ENCODE data around the gene PROM2.

The PROM2 gene

GRCh38 chr2:95329891-95330793, 55.9 kb downstream of the PROM2 start:
- no peaks in the 10 kb centered on the region for H3K27me3 ChIP-seq (ENCODE audit: control insufficient read depth in 1 of 2, insufficient read depth in 2 of 2, low read length in 2 of 2)
- no peaks in the 10 kb centered on the region for H3K9me3 ChIP-seq (ENCODE audit: low read length)
- peaks cover 13% of the 10 kb centered on the region for H3K4me1 ChIP-seq (ENCODE audit: insufficient read depth, low read length)
- H3K4me3 ChIP-seq (ENCODE audit: low read depth in 1 of 2, low read length in 2 of 2) = no peak overlapping the region
- H3K27ac ChIP-seq (ENCODE audit: low read depth, low read length) = no peak overlapping the region
- H3K9ac ChIP-seq (ENCODE audit: low read length) = no peak overlapping the region
- no peaks in the 10 kb centered on the region for H3K36me3 ChIP-seq (ENCODE audit: insufficient read depth, low read length)

DNA sequence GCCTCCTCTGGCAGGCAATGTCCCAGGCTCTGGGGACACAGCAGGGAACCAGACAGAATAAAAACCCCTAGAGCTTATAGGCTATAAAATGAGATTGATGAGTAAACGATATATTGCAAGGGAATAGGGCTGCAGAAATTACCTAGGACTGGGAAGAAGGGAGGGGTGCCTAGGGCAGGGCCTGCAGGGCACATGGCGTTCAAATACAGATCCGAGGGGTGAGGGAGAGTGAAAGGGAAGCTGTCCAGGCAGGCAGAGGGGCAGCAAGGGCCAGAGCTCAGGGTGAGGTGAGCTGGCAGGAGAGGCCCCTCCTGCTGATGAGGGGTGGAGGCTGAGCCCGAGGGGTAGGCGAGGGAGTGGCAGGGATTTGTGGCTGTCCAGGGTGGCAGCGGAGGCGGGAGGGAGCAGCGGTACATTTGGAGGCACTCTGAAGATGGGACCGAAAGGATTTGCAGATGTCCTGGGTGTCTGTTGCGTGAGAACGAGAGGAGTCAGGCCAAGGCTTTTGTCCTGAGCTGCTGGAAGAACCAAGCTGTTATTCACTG, 56.6 kb downstream of the PROM2 start:
- H3K9ac ChIP-seq (ENCODE audit: low read length) = no peak overlapping the region
- no peaks in the 10 kb centered on the region for H3K9me3 ChIP-seq (ENCODE audit: low read length)
- no peak overlapping the region for H3K27ac ChIP-seq (ENCODE audit: low read depth, low read length)
- H3K4me3 ChIP-seq (ENCODE audit: low read depth in 1 of 2, low read length in 2 of 2) = no peak overlapping the region
- H3K36me3 ChIP-seq (ENCODE audit: insufficient read depth, low read length) = no peaks in the 10 kb centered on the region
- H3K27me3 ChIP-seq (ENCODE audit: control insufficient read depth in 1 of 2, insufficient read depth in 2 of 2, low read length in 2 of 2) = no peaks in the 10 kb centered on the region
- H3K4me1 ChIP-seq (ENCODE audit: insufficient read depth, low read length) = peaks cover 13% of the 10 kb centered on the region

DNA sequence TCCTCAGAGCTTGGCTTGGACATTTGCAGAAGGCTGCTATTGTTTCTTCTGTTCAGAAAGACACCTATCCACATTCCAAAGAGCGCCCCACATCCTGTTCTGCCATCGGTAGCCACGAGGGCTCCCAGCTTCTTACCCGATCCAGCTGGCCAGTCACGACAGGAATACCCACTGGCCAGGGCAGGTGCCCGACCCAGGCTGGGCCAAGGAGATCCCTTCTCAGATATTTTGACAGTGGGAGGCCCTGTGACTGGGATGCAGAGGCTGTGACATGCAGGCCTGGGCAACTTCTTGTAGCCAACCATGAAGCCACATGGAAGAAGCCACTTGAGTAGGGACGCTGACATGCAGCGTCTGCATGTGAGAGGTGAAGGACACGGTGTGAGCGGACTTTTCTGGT, 57.4 kb downstream of the PROM2 start:
- Histone ChIP-seq H3K36me3 (ENCODE audit: insufficient read depth, low read length) (no peaks in the 10 kb centered on the region), H3K9ac (ENCODE audit: low read length) (no peak overlapping the region), H3K27ac (ENCODE audit: low read depth, low read length) (no peak overlapping the region), H3K9me3 (ENCODE audit: low read length) (no peaks in the 10 kb centered on the region), H3K27me3 (ENCODE audit: control insufficient read depth in 1 of 2, insufficient read depth in 2 of 2, low read length in 2 of 2) (no peaks in the 10 kb centered on the region), H3K4me3 (ENCODE audit: low read depth in 1 of 2, low read length in 2 of 2) (no peak overlapping the region), H3K4me1 (ENCODE audit: insufficient read depth, low read length) (peaks cover 13% of the 10 kb centered on the region)

DNA sequence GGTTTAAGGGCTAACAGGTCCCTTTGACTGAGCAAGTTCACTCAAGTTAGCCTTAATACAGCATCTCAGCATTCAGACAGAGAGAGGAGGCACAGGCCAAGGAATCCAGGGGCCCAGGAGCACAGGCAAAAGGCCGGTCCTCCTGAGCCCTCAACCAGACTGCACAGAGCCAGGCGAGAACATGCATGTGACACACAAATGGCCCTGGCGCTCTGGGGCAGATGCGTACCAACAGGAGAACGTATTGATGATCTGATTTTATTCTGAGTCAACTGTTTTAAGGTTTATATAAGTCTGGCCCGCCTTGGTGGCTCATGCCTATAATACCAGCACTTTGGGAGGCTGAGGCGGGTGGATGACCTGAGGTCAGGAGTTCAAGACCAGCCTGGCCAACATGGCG, 57.8 kb downstream of the PROM2 start:
- H3K4me1 ChIP-seq (ENCODE audit: insufficient read depth, low read length) = peaks cover 13% of the 10 kb centered on the region
- H3K27me3 ChIP-seq (ENCODE audit: control insufficient read depth in 1 of 2, insufficient read depth in 2 of 2, low read length in 2 of 2) = no peaks in the 10 kb centered on the region
- no peak overlapping the region for H3K4me3 ChIP-seq (ENCODE audit: low read depth in 1 of 2, low read length in 2 of 2)
- no peaks in the 10 kb centered on the region for H3K36me3 ChIP-seq (ENCODE audit: insufficient read depth, low read length)
- no peaks in the 10 kb centered on the region for H3K9me3 ChIP-seq (ENCODE audit: low read length)
- no peak overlapping the region for H3K9ac ChIP-seq (ENCODE audit: low read length)
- no peak overlapping the region for H3K27ac ChIP-seq (ENCODE audit: low read depth, low read length)

- Histone ChIP-seq H3K4me1 (ENCODE audit: insufficient read depth, low read length) (peaks cover 13% of the 10 kb centered on the region), H3K27me3 (ENCODE audit: control insufficient read depth in 1 of 2, insufficient read depth in 2 of 2, low read length in 2 of 2) (no peaks in the 10 kb centered on the region), H3K4me3 (ENCODE audit: low read depth in 1 of 2, low read length in 2 of 2) (no peak overlapping the region), H3K27ac (ENCODE audit: low read depth, low read length) (no peak overlapping the region), H3K9me3 (ENCODE audit: low read length) (no peaks in the 10 kb centered on the region), H3K36me3 (ENCODE audit: insufficient read depth, low read length) (no peaks in the 10 kb centered on the region), H3K9ac (ENCODE audit: low read length) (no peak overlapping the region)
Measured at GRCh38 chr2:95333056-95333455, 58.8 kb downstream of the PROM2 start.

DNA sequence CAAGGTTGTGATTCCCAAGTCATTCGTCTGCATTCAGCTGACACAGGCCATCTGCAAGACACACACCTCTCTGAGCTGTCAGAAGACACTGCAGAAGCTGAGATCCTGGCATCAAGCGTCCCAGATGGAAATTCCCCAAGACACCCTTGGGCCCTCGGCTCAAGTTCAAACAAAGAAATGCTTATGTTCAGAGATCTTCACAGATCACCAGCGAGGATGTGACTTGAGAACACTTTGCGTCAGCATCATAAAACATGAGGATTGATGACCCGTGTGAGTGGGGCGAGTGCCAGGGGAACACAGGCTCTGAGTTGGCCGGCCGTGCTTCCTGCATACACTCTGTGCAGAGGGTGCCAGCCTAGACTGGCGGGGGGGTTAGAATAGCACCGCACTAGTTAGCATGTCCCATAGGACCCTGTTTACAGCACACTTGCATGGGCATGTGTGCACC, 59.7 kb downstream of the PROM2 start:
- no peak overlapping the region for H3K9ac ChIP-seq (ENCODE audit: low read length)
- H3K27ac ChIP-seq (ENCODE audit: low read depth, low read length) = peak overlapping the region; percentile 47
- H3K36me3 ChIP-seq (ENCODE audit: insufficient read depth, low read length) = no peaks in the 10 kb centered on the region
- no peaks in the 10 kb centered on the region for H3K27me3 ChIP-seq (ENCODE audit: control insufficient read depth in 1 of 2, insufficient read depth in 2 of 2, low read length in 2 of 2)
- H3K9me3 ChIP-seq (ENCODE audit: low read length) = no peaks in the 10 kb centered on the region
- H3K4me1 ChIP-seq (ENCODE audit: insufficient read depth, low read length) = peaks cover 13% of the 10 kb centered on the region
- no peak overlapping the region for H3K4me3 ChIP-seq (ENCODE audit: low read depth in 1 of 2, low read length in 2 of 2)

DNA sequence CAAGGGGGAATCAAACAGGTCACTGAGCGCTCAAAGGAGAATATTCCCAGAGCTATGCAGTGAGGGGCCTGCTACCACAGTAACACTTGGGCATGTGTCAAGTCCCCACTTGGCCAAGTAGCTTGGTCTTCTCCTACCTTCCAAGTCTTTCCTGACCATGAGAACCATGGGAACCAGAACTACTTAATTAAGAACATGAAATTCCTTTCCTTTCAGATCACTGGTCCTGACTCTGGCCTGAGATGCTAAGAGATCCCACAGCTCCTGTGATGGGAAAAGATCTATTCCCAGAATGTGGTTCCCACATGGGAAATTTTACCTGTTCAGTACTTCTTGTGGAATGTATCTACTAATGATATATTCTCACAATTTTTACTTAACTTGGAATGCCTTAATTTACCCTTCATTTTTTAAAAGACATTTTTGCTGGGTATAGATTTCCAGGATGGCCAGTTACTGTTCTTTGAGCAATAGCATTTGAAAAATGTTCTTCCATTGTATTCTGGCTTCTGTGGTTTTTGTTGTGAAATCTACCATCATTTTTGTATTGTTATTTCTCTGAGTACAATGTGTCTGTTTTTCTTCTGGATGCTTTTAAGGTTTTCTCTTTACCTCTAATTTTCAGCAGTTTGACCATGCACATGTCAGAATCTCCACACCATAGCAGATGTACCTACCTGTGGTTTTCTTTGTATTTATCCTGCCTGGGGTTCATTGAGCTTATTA, 60.8 kb downstream of the PROM2 start:
- H3K9me3 ChIP-seq (ENCODE audit: low read length) = no peaks in the 10 kb centered on the region
- H3K4me1 ChIP-seq (ENCODE audit: insufficient read depth, low read length) = peaks cover 13% of the 10 kb centered on the region
- H3K27ac ChIP-seq (ENCODE audit: low read depth, low read length) = no peak overlapping the region
- no peaks in the 10 kb centered on the region for H3K27me3 ChIP-seq (ENCODE audit: control insufficient read depth in 1 of 2, insufficient read depth in 2 of 2, low read length in 2 of 2)
- no peak overlapping the region for H3K9ac ChIP-seq (ENCODE audit: low read length)
- H3K4me3 ChIP-seq (ENCODE audit: low read depth in 1 of 2, low read length in 2 of 2) = no peak overlapping the region
- H3K36me3 ChIP-seq (ENCODE audit: insufficient read depth, low read length) = no peaks in the 10 kb centered on the region

DNA sequence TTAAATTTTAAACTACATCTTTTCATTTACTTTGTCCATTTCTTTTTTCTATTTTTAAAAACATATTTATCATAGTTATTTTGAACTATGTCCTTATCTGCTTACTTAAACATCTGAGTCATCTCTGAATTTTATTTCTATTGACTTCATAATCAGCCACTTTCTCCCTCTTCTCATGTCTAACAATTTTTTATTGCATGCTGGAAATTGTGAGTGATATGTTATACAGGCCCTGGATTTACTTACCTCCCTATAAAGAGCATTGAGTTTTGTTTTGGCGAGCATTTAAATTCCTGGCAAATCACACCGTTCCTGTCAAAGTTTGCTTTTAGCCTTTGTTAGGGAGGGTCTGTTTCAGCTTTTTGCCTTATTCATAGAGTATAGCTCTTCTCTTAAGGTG, 62.2 kb downstream of the PROM2 start:
- Histone ChIP-seq H3K9me3 (ENCODE audit: low read length) (no peaks in the 10 kb centered on the region), H3K27me3 (ENCODE audit: control insufficient read depth in 1 of 2, insufficient read depth in 2 of 2, low read length in 2 of 2) (no peaks in the 10 kb centered on the region), H3K27ac (ENCODE audit: low read depth, low read length) (no peak overlapping the region)

GRCh38 chr2:95337829-95338228, 63.6 kb downstream of the PROM2 start:
- no peaks in the 10 kb centered on the region for H3K36me3 ChIP-seq (ENCODE audit: insufficient read depth, low read length)
- no peak overlapping the region for H3K27ac ChIP-seq (ENCODE audit: low read depth, low read length)
- peaks cover 13% of the 10 kb centered on the region for H3K4me1 ChIP-seq (ENCODE audit: insufficient read depth, low read length)
- no peaks in the 10 kb centered on the region for H3K27me3 ChIP-seq (ENCODE audit: control insufficient read depth in 1 of 2, insufficient read depth in 2 of 2, low read length in 2 of 2)
- no peaks in the 10 kb centered on the region for H3K9me3 ChIP-seq (ENCODE audit: low read length)
- no peak overlapping the region for H3K9ac ChIP-seq (ENCODE audit: low read length)
- no peak overlapping the region for H3K4me3 ChIP-seq (ENCODE audit: low read depth in 1 of 2, low read length in 2 of 2)

More for the DNA sequence above, 62.2 kb downstream of the PROM2 start:
- H3K4me1 ChIP-seq (ENCODE audit: insufficient read depth, low read length) = peaks cover 13% of the 10 kb centered on the region
- no peaks in the 10 kb centered on the region for H3K36me3 ChIP-seq (ENCODE audit: insufficient read depth, low read length)
- no peak overlapping the region for H3K4me3 ChIP-seq (ENCODE audit: low read depth in 1 of 2, low read length in 2 of 2)
- H3K9ac ChIP-seq (ENCODE audit: low read length) = no peak overlapping the region

Measured in muscle layer of colon (tissue), 2 donors.